AG04449 (cell line): ENCODE results near the gene FXYD6.

Experiments used
- CTCF ChIA-PET: fragments of 350-600 bp; formaldehyde crosslinking; extraction: SDS; loops from one replicate; lab custom pipeline; 2021; ENCODE audit warnings: antibody characterized with exemption; lab: Yijun Ruan, JAX
- POLR2A ChIA-PET: fragments of 400-600, 350-600 bp; formaldehyde crosslinking; extraction: SDS; loops from one replicate; lab custom pipeline; 2020; ENCODE audit warnings: antibody characterized with exemption, inconsistent platforms; lab: Yijun Ruan, JAX
- DNase-seq: peaks from one replicate; pipeline ENCODE4 v3.0.0-alpha.2; 2010; ENCODE audit warnings: low read depth, low spot score
- H3K4me3 ChIP-seq: 2 replicates; pipeline ENCODE4 v1.5.1; 2011; ENCODE audit warnings: low read depth, mild to moderate bottlenecking, control low read depth, low read length
- CTCF ChIP-seq: IDR thresholded peaks from one replicate; pipeline ENCODE4 v1.5.1; 2011; ENCODE audit warnings: mild to moderate bottlenecking, moderate library complexity, low read length, control low read depth, inconsistent platforms; ENCODE audit not compliant: insufficient read depth; ENCODE audit errors: missing control alignments

Gene FXYD6

DNA sequence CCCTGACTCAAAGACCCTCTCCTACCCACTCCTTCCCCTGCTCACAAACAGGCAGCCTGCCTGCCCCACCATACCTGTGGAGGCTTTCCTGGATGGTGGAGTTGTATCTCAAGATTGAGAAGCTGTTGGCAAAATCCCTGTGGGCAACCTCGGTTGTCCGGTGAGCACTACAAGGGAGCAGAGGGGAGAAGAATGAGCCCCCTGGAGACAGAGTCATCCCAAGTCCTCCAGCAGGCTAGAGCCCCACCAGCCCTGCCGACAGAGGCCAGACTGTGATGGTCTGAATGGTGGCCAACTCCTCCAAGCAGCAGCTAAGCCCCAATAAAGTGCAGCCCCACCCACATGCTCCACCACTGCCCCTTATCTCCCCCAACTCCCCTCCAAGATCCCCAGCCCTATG, 35.2 kb upstream of the FXYD6 start:
- CTCF ChIA-PET = interaction anchor here (1.0 kb wide), 1 partner anchor 104 kb away, joined by 3 read pairs; no protein-coding TSS in a partner anchor
- TF ChIP-seq CTCF = no peak
- POLR2A ChIA-PET = no interaction called here
- H3K4me3 ChIP-seq = no peak overlapping the region
- DNase-seq = no peak

GRCh38 chr11:117910941-117911655, 34.6 kb upstream of the FXYD6 start:
- CTCF ChIA-PET = interaction anchor here (1.0 kb wide), 1 partner anchor 104 kb away, joined by 3 read pairs; no protein-coding TSS in a partner anchor
- POLR2A ChIA-PET = no interaction called here
- no peak for DNase-seq
- no peak overlapping the region for H3K4me3 ChIP-seq
- TF ChIP-seq CTCF = no peak

GRCh38 chr11:117910525-117910924, 34.1 kb upstream of the FXYD6 start:
- no peak for DNase-seq
- H3K4me3 ChIP-seq = no peak overlapping the region
- ChIA-PET CTCF (interaction anchor here (1.0 kb wide), 1 partner anchor 103 kb away, joined by 3 read pairs; no protein-coding TSS in a partner anchor), POLR2A (no interaction called here)
- TF ChIP-seq CTCF = no peak

- ChIA-PET CTCF (interaction anchor here (0.6 kb wide), 1 partner anchor 45 kb away, joined by 3 read pairs; no protein-coding TSS in a partner anchor), POLR2A (no interaction called here)
- TF ChIP-seq CTCF = no peak
- no peak for DNase-seq
- H3K4me3 ChIP-seq = no peak overlapping the region
These were observed 33.3 kb upstream of the FXYD6 start for GRCh38 chr11:117909611-117910382.

DNA sequence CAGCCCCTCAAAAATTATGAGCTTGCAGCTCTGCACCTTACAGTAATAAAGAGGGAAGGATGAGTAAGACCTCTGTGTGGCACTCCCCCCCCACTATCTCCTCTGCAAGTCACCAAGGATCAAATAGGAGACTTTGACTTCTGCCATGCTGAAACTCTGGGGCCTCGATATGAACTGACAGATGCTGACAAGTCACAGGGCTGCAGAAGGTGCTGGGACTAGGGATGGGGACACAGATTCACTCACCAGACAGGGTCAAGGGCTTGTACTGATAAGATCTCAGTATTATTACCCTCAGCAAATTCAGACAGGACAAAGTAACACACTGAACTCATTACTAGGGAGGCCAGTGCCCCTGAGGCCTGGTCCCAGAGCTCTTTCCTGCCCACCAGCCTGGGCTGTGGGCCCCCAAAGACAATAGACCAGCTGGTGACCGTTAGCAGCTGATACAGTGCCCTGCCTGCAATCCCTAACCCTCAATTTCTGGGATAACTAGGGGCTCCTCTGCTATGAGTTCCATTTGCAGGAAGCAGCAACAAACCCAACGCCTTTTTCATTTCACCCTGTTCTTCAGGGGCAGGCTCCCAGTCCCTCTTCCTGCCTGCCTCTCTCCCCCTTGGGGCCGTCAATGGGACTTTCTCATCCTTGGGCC, 32.6 kb upstream of the FXYD6 start:
- CTCF ChIA-PET = interaction anchor here (0.6 to 3.9 kb wide), 3 partner anchors 38 to 65 kb away, joined by 3 to 15 read pairs (median 14); no protein-coding TSS in a partner anchor
- POLR2A ChIA-PET = no interaction called here
- DNase-seq = no peak

More for the DNA sequence above, 32.6 kb upstream of the FXYD6 start:
- TF ChIP-seq CTCF = no peak
- no peak overlapping the region for H3K4me3 ChIP-seq
